Esophagus muscularis mucosa (tissue), 4 donors: ENCODE data around the gene KRTAP4-7. TPM values are rescaled to one million over a fixed set of nuclear protein-coding genes. Genes with fewer than 3 reads are reported as not detected.
"Not testable (repeated sequence)": the region's sequence is repeated elsewhere in the genome, so short reads cannot be mapped to it uniquely, and the experiment has no call there.

Experiments used
- DNase-seq: peaks from one replicate; pipeline ENCODE4 v3.0.0-alpha.2; 2017; ENCODE audit errors: extremely low spot score
- H3K27ac ChIP-seq, 4 donors: fragments of 200-600 bp; sonication (generic); replicated peaks in 1 of 4; 1 replicate in 3 of 4; 2 replicates in 1 of 4; pipeline ENCODE4 v1.5.1; 2016 to 2019; ENCODE audit warnings: mild to moderate bottlenecking in 1 of 4
- H3K27me3 ChIP-seq, 4 donors: fragments of 200-600 bp; sonication (generic); one replicate each; pipeline versions ENCODE4 v1.5.1 to v1.6.0; 2016 to 2019
- H3K36me3 ChIP-seq, 4 donors: fragments of 200-600 bp; sonication (generic); one replicate each; pipeline ENCODE4 v1.5.1; 2016 to 2019
- H3K4me1 ChIP-seq, 4 donors: fragments of 200-600 bp; sonication (generic); one replicate each; pipeline ENCODE4 v1.5.1; 2016 to 2019
- H3K4me3 ChIP-seq, 4 donors: fragments of 200-600 bp; sonication (generic); 1 replicate in 2 of 4; 2 replicates in 2 of 4; pipeline ENCODE4 v1.5.1; 2016 to 2019; ENCODE audit warnings: mild to moderate bottlenecking in 4 of 4, moderate library complexity in 1 of 4
- H3K9me3 ChIP-seq, 4 donors: fragments of 200-600 bp; sonication (generic); 1 replicate in 3 of 4; 2 replicates in 1 of 4; pipeline ENCODE4 v1.5.1; 2016 to 2019
- EP300 ChIP-seq: sonication (generic); formaldehyde crosslinking; IDR thresholded peaks from one replicate; pipeline ENCODE4 v1.6.1; 2017; ENCODE audit warnings: antibody characterized with exemption
- POLR2A ChIP-seq: fragments of 450-650 bp; IDR thresholded peaks from one replicate; pipeline ENCODE4 v1.6.1; 2017; ENCODE audit warnings: antibody characterized with exemption, moderate library complexity, mild to moderate bottlenecking, low read depth
- POLR2AphosphoS5 ChIP-seq, 2 donors: sonication (generic); formaldehyde crosslinking; IDR thresholded peaks; one replicate each; pipeline ENCODE4 v1.6.1; 2017; ENCODE audit warnings: antibody characterized with exemption in 2 of 2
- WGBS: methylation state at CpG from one replicate; pipeline ENCODE4 v1.1.5; 2018; 5-methylcytosine and 5-hydroxymethylcytosine counted together
- intact Hi-C: fragments of 100-400 bp; cut with DNase I; formaldehyde crosslinking; loops from one replicate; pipeline ENCODE4 v1.15.1; 2023
- total RNA-seq, 4 donors: library from RNA; depleted of rRNA; stranded (reverse); fragments of >200 nt; gene quantifications; one replicate each; pipeline versions ENCODE4 v1.1.0 to v1.2.1, GENCODE V29; 2016
- TF ChIP-seq, protein P1 (sequence below), 3 experiments: fragments of 200-600 bp in 2 of 3; fragments of 450-650 bp in 1 of 3; sonication (generic) in 2 of 3; IDR thresholded peaks; one replicate each; pipeline ENCODE4 v1.5.1; 2017 to 2019; ENCODE audit warnings: antibody characterized with exemption in 3 of 3, mild to moderate bottlenecking in 2 of 3, moderate library complexity in 1 of 3

The KRTAP4-7 gene
- total RNA-seq, 4 donors from 2014 or later, result not detected

DNA sequence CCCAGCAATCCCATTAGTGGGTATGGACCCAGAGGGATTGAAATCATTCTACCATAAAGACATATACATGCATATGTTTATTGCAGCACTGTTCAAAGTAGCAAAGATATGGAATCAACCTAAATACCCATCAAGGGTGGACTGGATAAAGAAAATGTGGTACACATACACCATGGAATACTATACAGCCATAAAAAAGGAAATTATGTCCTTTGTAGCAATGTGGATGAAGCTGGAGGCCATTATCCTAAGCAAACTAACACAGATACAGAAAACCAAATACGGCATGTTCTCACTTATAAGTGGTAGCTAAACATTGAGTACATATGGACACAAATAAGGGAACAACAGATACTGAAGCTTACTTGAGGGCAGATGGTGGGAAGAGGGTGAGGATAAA, 26.4 kb upstream of the KRTAP4-7 start:
- 94% methylated on average over 1 of the region's 1 CpG for WGBS

DNA sequence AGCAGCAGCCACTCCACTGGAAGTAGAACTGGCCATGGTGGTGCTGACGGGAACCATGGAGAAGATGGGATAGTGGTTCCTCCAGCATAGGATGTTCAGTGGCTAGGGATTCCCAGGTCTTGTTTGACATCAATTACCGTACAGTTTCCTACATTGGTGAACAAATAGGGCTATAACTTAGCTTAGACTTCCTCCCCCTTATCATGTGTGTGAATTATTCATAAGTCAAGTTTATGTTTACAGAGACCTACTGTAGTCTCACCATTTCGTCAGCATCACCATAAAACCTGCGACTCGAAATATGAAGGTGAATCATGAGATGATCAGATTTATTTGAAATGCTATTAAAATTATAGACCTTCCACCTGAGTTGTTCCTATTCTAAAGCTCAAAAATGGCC, 25.2 kb upstream of the KRTAP4-7 start:
- Histone ChIP-seq H3K9me3 (peaks cover 0 to 5% (median 0%) of the 10 kb centered on the region in 4 donors), H3K27ac (no peak overlapping the region), H3K36me3 (no peaks in the 10 kb centered on the region), H3K4me1 (no peaks in the 10 kb centered on the region), H3K4me3 (no peak overlapping the region), H3K27me3 (peaks cover 0 to 16% (median 0%) of the 10 kb centered on the region in 4 donors)
- DNase-seq, result no peak
- intact Hi-C loops, result no loop called here
- 93% methylated on average over 5 of the region's 5 CpGs for WGBS
- no peak for TF ChIP-seq POLR2A
- TF ChIP-seq, protein P1, sequence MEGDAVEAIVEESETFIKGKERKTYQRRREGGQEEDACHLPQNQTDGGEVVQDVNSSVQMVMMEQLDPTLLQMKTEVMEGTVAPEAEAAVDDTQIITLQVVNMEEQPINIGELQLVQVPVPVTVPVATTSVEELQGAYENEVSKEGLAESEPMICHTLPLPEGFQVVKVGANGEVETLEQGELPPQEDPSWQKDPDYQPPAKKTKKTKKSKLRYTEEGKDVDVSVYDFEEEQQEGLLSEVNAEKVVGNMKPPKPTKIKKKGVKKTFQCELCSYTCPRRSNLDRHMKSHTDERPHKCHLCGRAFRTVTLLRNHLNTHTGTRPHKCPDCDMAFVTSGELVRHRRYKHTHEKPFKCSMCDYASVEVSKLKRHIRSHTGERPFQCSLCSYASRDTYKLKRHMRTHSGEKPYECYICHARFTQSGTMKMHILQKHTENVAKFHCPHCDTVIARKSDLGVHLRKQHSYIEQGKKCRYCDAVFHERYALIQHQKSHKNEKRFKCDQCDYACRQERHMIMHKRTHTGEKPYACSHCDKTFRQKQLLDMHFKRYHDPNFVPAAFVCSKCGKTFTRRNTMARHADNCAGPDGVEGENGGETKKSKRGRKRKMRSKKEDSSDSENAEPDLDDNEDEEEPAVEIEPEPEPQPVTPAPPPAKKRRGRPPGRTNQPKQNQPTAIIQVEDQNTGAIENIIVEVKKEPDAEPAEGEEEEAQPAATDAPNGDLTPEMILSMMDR (IDR thresholded peaks at IDR 0.05), result no peak
- TF ChIP-seq POLR2AphosphoS5 (IDR thresholded peaks at IDR 0.05), result no peak
- no peak for TF ChIP-seq EP300

More for the DNA sequence above, 26.4 kb upstream of the KRTAP4-7 start:
- H3K27me3 ChIP-seq, result peaks cover 0 to 16% (median 0%) of the 10 kb centered on the region in 4 donors
- H3K36me3 ChIP-seq, result no peaks in the 10 kb centered on the region
- no peak overlapping the region for H3K27ac ChIP-seq
- H3K4me1 ChIP-seq, result no peaks in the 10 kb centered on the region
- H3K9me3 ChIP-seq, result peaks cover 0 to 5% (median 0%) of the 10 kb centered on the region in 4 donors
- intact Hi-C loops, result no loop called here
- no peak for TF ChIP-seq EP300
- TF ChIP-seq, protein P1 (IDR thresholded peaks at IDR 0.05), result no peak
- no peak for TF ChIP-seq POLR2A
- no peak for TF ChIP-seq POLR2AphosphoS5 (IDR thresholded peaks at IDR 0.05)
- DNase-seq, result no peak
- no peak overlapping the region for H3K4me3 ChIP-seq

DNA sequence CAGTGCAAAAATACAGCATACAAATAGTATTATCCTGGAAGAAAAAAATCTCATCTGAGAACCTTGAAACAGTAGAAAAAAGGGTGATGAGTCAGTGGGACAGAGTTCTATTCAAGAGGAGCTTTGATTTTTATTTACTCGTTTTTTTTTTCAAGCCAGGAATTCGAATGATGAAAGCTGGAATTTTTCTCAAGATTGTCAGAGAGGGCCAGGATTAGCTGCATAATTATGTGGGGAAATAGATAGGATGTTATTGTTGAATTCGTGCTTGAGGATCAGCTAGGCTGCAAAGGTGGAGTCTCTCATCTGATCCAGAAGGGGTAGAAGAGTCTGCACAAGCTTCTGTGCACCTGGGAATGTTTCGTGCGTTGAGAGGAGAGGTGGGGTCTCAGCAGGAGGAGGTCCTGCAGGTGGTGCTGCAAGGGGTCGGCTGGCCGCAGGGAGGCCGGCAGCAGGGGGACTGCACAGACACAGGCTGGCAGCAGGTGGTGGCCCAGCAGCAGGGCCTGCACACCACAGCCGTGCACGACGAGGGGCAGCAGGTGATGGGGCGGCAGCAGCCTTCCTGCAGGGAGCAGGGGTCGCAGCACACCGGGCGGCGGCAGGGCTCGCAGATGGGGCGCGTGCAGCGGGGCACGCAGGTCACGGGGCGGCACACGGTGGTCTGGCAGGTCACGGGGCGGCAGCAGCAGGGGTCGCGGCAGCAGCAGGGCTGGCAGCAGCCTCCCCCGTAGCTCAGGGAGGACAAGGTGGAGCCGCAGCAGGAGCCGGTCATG, 24.5 kb upstream of the KRTAP4-7 start:
- H3K4me3 ChIP-seq, H3K9me3 ChIP-seq, H3K4me1 ChIP-seq, H3K27ac ChIP-seq, DNase-seq, H3K36me3 ChIP-seq, intact Hi-C loops: not testable (repeated sequence)
- H3K27me3 ChIP-seq, result peaks cover 0 to 16% (median 0%) of the 10 kb centered on the region in 4 donors
- 32% methylated on average over 8 of the region's 31 CpGs for WGBS

DNA sequence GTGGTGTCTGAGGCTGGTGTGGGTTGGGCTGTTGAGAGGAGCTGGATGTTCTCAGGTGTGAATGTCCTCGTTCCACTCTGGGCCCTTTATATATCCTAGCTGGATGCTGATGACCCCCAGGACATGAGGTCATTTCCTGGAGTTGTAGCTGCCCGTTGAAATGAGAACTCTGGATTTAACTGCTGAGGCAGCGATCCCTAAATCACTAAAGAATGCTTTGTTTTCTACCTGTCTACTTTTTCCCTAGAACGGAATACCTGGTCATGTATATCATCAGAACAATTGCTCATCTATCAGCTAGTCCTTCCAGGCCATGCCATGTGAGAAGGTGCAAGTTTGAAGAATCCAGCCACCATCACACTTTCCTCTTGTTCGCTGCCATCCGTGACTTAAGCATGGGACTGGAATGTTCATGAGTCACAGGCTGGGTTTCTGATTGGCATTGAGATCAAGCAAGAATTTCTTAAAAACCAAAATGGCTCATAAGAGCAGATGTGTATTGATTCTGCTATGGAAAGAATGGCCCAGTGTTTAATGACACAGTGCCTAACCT, 23.8 kb upstream of the KRTAP4-7 start, which contains the start of gene KRTAP2-3:
Gene KRTAP2-3, minus strand, starts transcription at position 63 of the 553 bp plus-strand sequence. CDS start 64 bp downstream, outside the sequence.
- 77% methylated on average over 5 of the region's 6 CpGs for WGBS
- H3K27ac ChIP-seq, result no peak within 1 kb of the TSS
- peaks cover 0 to 5% (median 0%) of the 10 kb centered on the region in 4 donors for H3K9me3 ChIP-seq
- intact Hi-C loops, result no loop called here
- no peaks in the 10 kb centered on the region for H3K4me1 ChIP-seq
- DNase-seq, result no peak
- no peak within 1 kb of the TSS for H3K4me3 ChIP-seq
- H3K27me3 ChIP-seq, result peaks cover 0 to 16% (median 0%) of the 10 kb centered on the region in 4 donors
- H3K36me3 ChIP-seq, result no peaks in the 10 kb centered on the region
- TF ChIP-seq POLR2A, result no peak
- TF ChIP-seq, protein P1 (IDR thresholded peaks at IDR 0.05), result no peak
- no peak for TF ChIP-seq POLR2AphosphoS5 (IDR thresholded peaks at IDR 0.05)
- TF ChIP-seq EP300, result no peak

DNA sequence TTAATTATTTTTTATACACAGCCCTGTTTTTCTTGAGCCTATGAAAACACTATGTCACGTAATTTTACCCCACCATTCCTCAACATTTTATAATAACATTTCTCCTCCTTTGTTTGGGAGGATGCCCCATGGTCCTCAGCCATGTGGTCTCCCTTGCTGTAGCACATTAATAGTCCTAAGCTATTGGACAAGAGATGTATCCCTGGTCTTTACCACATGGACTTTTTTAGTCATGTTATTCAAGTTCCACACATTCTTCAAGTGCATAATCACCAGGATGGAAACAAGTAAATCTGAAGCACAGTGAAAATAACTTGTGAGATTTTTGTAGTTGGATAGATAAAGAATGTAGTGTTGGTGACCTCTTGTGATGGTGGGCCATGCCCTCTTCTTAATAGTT, 22.0 kb upstream of the KRTAP4-7 start:
- intact Hi-C loops, result no loop called here
- Histone ChIP-seq H3K9me3 (peaks cover 0 to 5% (median 0%) of the 10 kb centered on the region in 4 donors), H3K4me3 (no peak overlapping the region), H3K27ac (no peak overlapping the region), H3K27me3 (peaks cover 0 to 16% (median 0%) of the 10 kb centered on the region in 4 donors), H3K36me3 (no peaks in the 10 kb centered on the region), H3K4me1 (no peaks in the 10 kb centered on the region)
- TF ChIP-seq, protein P1 (IDR thresholded peaks at IDR 0.05), result no peak
- DNase-seq, result no peak
- WGBS, result 66% methylated on average over 1 of the region's 1 CpG
